H9 (cell line): ENCODE results near the gene SLC25A48. TPM values are rescaled to one million over a fixed set of nuclear protein-coding genes. Genes with fewer than 3 reads are reported as not detected.

Source experiments
- DNase-seq: peaks from one replicate; pipeline ENCODE4 v3.0.0-alpha.2; 2017
- H2AFZ ChIP-seq: one replicate; pipeline ENCODE4 v1.6.1; 2013; ENCODE audit warnings: mild to moderate bottlenecking, low read length, control low read depth, moderate library complexity
- H2AK5ac ChIP-seq: 2 replicates; pipeline ENCODE4 v1.6.1; 2013; ENCODE audit warnings: low read length, control low read depth, mixed read lengths; ENCODE audit not compliant: insufficient read length
- H2BK120ac ChIP-seq: one replicate; pipeline ENCODE4 v1.6.1; 2013; ENCODE audit warnings: low read depth, mild to moderate bottlenecking, low read length, control low read depth, inconsistent platforms; ENCODE audit not compliant: poor library complexity, severe bottlenecking
- H2BK12ac ChIP-seq: 2 replicates; pipeline ENCODE4 v1.6.1; 2013; ENCODE audit warnings: low read length, control low read depth, mixed read lengths, low read depth; ENCODE audit not compliant: insufficient read length
- H2BK15ac ChIP-seq: 2 replicates; pipeline ENCODE4 v1.6.1; 2013; ENCODE audit warnings: low read depth, low read length, control low read depth
- H2BK20ac ChIP-seq: one replicate; pipeline ENCODE4 v1.6.1; 2013; ENCODE audit warnings: low read depth, mild to moderate bottlenecking, low read length, control low read depth, inconsistent platforms; ENCODE audit not compliant: poor library complexity, severe bottlenecking
- H2BK5ac ChIP-seq: 2 replicates; pipeline ENCODE4 v1.6.1; 2013; ENCODE audit warnings: low read length, control low read depth, mixed read lengths; ENCODE audit not compliant: insufficient read length
- H3K14ac ChIP-seq: 2 replicates; pipeline ENCODE4 v1.6.1; 2013; ENCODE audit warnings: low read length, control low read depth; ENCODE audit not compliant: insufficient read depth
- H3K18ac ChIP-seq: 2 replicates; pipeline ENCODE4 v1.6.1; 2013; ENCODE audit warnings: low read depth, mild to moderate bottlenecking, mixed read lengths, low read length, control low read depth; ENCODE audit not compliant: insufficient read length
- H3K23ac ChIP-seq: 2 replicates; pipeline ENCODE4 v1.6.1; 2013; ENCODE audit warnings: low read length, control low read depth, mixed read lengths, low read depth; ENCODE audit not compliant: insufficient read length
- H3K23me2 ChIP-seq: 2 replicates; pipeline ENCODE4 v1.6.1; 2013; ENCODE audit warnings: low read depth, mild to moderate bottlenecking, mixed read lengths, low read length, control low read depth; ENCODE audit not compliant: insufficient read length, poor library complexity, severe bottlenecking
- H3K27ac ChIP-seq: 2 replicates; pipeline ENCODE4 v1.5.1; 2013; ENCODE audit warnings: low read length, control low read depth, mixed read lengths, low read depth; ENCODE audit not compliant: insufficient read length
- H3K27me3 ChIP-seq: 2 replicates; pipeline ENCODE4 v1.6.1; 2013; ENCODE audit warnings: low read length, control low read depth, inconsistent platforms; ENCODE audit not compliant: insufficient read depth
- H3K4ac ChIP-seq: 2 replicates; pipeline ENCODE4 v1.6.1; 2013; ENCODE audit warnings: low read depth, mild to moderate bottlenecking, control low read depth, inconsistent platforms, low read length, moderate library complexity
- H3K4me1 ChIP-seq: 2 replicates; pipeline ENCODE4 v1.6.1; 2013; ENCODE audit warnings: low read length, control low read depth, inconsistent platforms; ENCODE audit not compliant: insufficient read depth
- H3K4me2 ChIP-seq: 2 replicates; pipeline ENCODE4 v1.6.1; 2013; ENCODE audit warnings: low read length, control low read depth, mixed read lengths; ENCODE audit not compliant: insufficient read length, insufficient read depth
- H3K56ac ChIP-seq: 2 replicates; pipeline ENCODE4 v1.6.1; 2013; ENCODE audit warnings: low read depth, mild to moderate bottlenecking, mixed read lengths, low read length, control low read depth; ENCODE audit not compliant: insufficient read length
- H3K79me1 ChIP-seq: 2 replicates; pipeline ENCODE4 v1.6.1; 2013; ENCODE audit warnings: low read depth, mild to moderate bottlenecking, moderate library complexity, low read length, control low read depth, inconsistent platforms; ENCODE audit not compliant: insufficient read depth, poor library complexity, severe bottlenecking
- H3K79me2 ChIP-seq: 2 replicates; pipeline ENCODE4 v1.6.1; 2013; ENCODE audit warnings: low read length, control low read depth, inconsistent platforms; ENCODE audit not compliant: insufficient read depth
- H3K9ac ChIP-seq: 2 replicates; pipeline ENCODE4 v1.6.1; 2013; ENCODE audit warnings: low read length, control low read depth, mixed read lengths; ENCODE audit not compliant: insufficient read length; ENCODE audit errors: extremely low read depth
- H3K9me3 ChIP-seq: one replicate; pipeline ENCODE4 v1.6.1; 2013; ENCODE audit warnings: low read depth, low read length, inconsistent platforms; ENCODE audit not compliant: control insufficient read depth
- H3T11ph ChIP-seq: one replicate; pipeline ENCODE4 v1.6.1; 2013; ENCODE audit warnings: mild to moderate bottlenecking, low read length, control low read depth, inconsistent platforms
- H4K20me1 ChIP-seq: one replicate; pipeline ENCODE4 v1.6.1; 2013; ENCODE audit not compliant: control insufficient read depth, insufficient read length, insufficient read depth
- H4K5ac ChIP-seq: 2 replicates; pipeline ENCODE4 v1.6.1; 2013; ENCODE audit warnings: low read depth, mild to moderate bottlenecking, mixed read lengths, low read length, control low read depth; ENCODE audit not compliant: insufficient read length
- H4K8ac ChIP-seq: replicated peaks from 2 replicates; pipeline ENCODE4 v1.6.1; 2013; ENCODE audit warnings: low read length, control low read depth, mixed read lengths, low read depth; ENCODE audit not compliant: insufficient read length
- H4K91ac ChIP-seq: 2 replicates; pipeline ENCODE4 v1.6.1; 2013; ENCODE audit warnings: low read depth, mild to moderate bottlenecking, moderate library complexity, mixed read lengths, low read length, control low read depth; ENCODE audit not compliant: insufficient read length
- H3K27ac Mint-ChIP-seq, 3 experiments: 2 replicates in 2 of 3; 3 replicates in 1 of 3; pipeline ENCODE4 v1.8.0; 2020 to 2021; ENCODE audit warnings: mixed read lengths in 3 of 3, mild to moderate bottlenecking in 1 of 3, moderate library complexity in 1 of 3
- H3K27me3 Mint-ChIP-seq: 2 replicates; pipeline ENCODE4 v1.8.0; 2021; ENCODE audit warnings: low read depth, mild to moderate bottlenecking, moderate library complexity, mixed read lengths
- H3K36me3 Mint-ChIP-seq, 3 experiments: 2 replicates in 2 of 3; 3 replicates in 1 of 3; pipeline ENCODE4 v1.8.0; 2020 to 2021; ENCODE audit warnings: low read depth in 3 of 3, mixed read lengths in 3 of 3; ENCODE audit not compliant: insufficient read depth in 1 of 3
- H3K4me1 Mint-ChIP-seq, 2 experiments: 2 replicates each; pipeline ENCODE4 v1.8.0; 2020; ENCODE audit warnings: mixed read lengths in 2 of 2
- H3K4me3 Mint-ChIP-seq, 2 experiments: 2 replicates in 1 of 2; 3 replicates in 1 of 2; pipeline ENCODE4 v1.8.0; 2020 to 2021; ENCODE audit warnings: mild to moderate bottlenecking in 2 of 2, mixed read lengths in 2 of 2, moderate library complexity in 1 of 2
- H3K9me3 Mint-ChIP-seq, 2 experiments: 2 replicates in 1 of 2; 3 replicates in 1 of 2; pipeline ENCODE4 v1.8.0; 2020; ENCODE audit warnings: mild to moderate bottlenecking in 2 of 2, mixed read lengths in 2 of 2, moderate library complexity in 1 of 2
- WGBS: extraction: QIAGEN DNeasy Blood & Tissue Kit; methylation state at CpG from one replicate; pipeline ENCODE4 v1.1.7; 2013; ENCODE audit warnings: missing lambda C conversion rate, low lambda C conversion rate, mixed read lengths; ENCODE audit not compliant: insufficient read length; ENCODE audit errors: extremely low coverage; 5-methylcytosine and 5-hydroxymethylcytosine counted together
- total RNA-seq: library from RNA; stranded (reverse); gene quantifications from 2 replicates; pipeline ENCODE4 v1.2.1, GENCODE V29; 2021
- TF ChIP-seq, protein P1 (sequence below): fragments of 200-600 bp; sonication (generic); conservative IDR thresholded peaks from 3 replicates; pipeline ENCODE4 v1.8.0; 2021; ENCODE audit warnings: antibody characterized with exemption, mild to moderate bottlenecking

Gene SLC25A48
- total RNA-seq, 1 experiment from 2014 or later = 0.66 TPM

DNA sequence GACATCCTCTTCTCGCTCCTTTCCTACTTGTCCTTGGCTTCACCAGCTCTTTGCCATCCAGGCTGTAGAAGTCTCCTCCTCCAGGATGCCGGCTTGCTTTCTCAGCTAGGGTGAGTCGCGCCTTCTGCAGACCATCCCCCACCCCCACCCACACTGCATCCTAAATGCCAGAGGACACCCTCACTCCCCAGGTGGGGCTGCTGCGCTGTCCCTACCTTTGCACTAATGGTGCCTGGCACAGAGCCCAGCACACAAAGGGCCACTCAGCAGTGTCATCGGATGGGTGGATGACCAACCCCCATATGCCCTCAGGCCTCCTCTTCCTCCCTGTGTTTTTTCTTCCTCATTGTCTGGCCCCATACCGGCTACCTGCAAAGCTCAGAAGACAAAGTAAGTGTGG lies 46.3 kb downstream of the SLC25A48 start:
- Histone ChIP-seq H2BK15ac (no peak overlapping the region), H4K20me1 (no peaks in the 10 kb centered on the region), H3K27me3 (no peaks in the 10 kb centered on the region), H3K4ac (no peak overlapping the region), H3K23me2 (no peaks in the 10 kb centered on the region), H3K9me3 (no peaks in the 10 kb centered on the region), H3K4me2 (no peak overlapping the region), H2BK12ac (no peak overlapping the region), H4K8ac (no peak overlapping the region), H3K4me1 (no peaks in the 10 kb centered on the region; the same call in 1 of the 2 replicates), H2BK5ac (no peak overlapping the region), H3K79me1 (no peaks in the 10 kb centered on the region), H2AFZ (no peak overlapping the region), H4K91ac (no peak overlapping the region), H3T11ph (no peak overlapping the region), H3K14ac (no peak overlapping the region), H2BK120ac (no peak overlapping the region), H3K79me2 (no peaks in the 10 kb centered on the region), H3K27ac (no peak overlapping the region), H3K23ac (no peak overlapping the region), H3K9ac (no peak overlapping the region), H3K56ac (no peak overlapping the region), H3K18ac (no peak overlapping the region), H2BK20ac (no peak overlapping the region), H2AK5ac (no peak overlapping the region), H4K5ac (no peak overlapping the region)
- no CpG with 5 or more reads among the region's 7 CpGs for WGBS
- Mint-ChIP-seq H3K36me3 (no peaks in the 10 kb centered on the region), H3K4me1 (peaks cover 17 to 23% of the 10 kb centered on the region in 2 experiments), H3K4me3 (no peak overlapping the region; a peak in 1 of 5 replicates), H3K27ac (no peak overlapping the region; a peak in 1 of 7 replicates), H3K27me3 (peaks cover 27% of the 10 kb centered on the region), H3K9me3 (no peaks in the 10 kb centered on the region)
- TF ChIP-seq, protein P1, sequence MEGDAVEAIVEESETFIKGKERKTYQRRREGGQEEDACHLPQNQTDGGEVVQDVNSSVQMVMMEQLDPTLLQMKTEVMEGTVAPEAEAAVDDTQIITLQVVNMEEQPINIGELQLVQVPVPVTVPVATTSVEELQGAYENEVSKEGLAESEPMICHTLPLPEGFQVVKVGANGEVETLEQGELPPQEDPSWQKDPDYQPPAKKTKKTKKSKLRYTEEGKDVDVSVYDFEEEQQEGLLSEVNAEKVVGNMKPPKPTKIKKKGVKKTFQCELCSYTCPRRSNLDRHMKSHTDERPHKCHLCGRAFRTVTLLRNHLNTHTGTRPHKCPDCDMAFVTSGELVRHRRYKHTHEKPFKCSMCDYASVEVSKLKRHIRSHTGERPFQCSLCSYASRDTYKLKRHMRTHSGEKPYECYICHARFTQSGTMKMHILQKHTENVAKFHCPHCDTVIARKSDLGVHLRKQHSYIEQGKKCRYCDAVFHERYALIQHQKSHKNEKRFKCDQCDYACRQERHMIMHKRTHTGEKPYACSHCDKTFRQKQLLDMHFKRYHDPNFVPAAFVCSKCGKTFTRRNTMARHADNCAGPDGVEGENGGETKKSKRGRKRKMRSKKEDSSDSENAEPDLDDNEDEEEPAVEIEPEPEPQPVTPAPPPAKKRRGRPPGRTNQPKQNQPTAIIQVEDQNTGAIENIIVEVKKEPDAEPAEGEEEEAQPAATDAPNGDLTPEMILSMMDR = no peak
- no peak for DNase-seq
